ENCODE results near the gene CSGALNACT2. TPM values are rescaled to one million over a fixed set of nuclear protein-coding genes. Genes with fewer than 3 reads are reported as not detected.

Gene CSGALNACT2
- total RNA-seq, 2 experiments from 2014 or later: 25.6 to 27.1 TPM

- no peak for DNase-seq
- Mint-ChIP-seq H3K27me3 (ENCODE audit: low read depth) (no peaks in the 10 kb centered on the region), H3K9me3 (no peaks in the 10 kb centered on the region), H3K4me3 (no peak overlapping the region), H3K36me3 (ENCODE audit: low read depth) (no peaks in the 10 kb centered on the region), H3K27ac (no peak overlapping the region), H3K4me1 (ENCODE audit: low read depth) (no peaks in the 10 kb centered on the region)
- intact Hi-C loops (cut with micrococcal nuclease): no loop called here
- CTCF ChIA-PET: no interaction called here
Observed at GRCh38 chr10:43114088-43114742, 24.0 kb upstream of the CSGALNACT2 start.

DNA sequence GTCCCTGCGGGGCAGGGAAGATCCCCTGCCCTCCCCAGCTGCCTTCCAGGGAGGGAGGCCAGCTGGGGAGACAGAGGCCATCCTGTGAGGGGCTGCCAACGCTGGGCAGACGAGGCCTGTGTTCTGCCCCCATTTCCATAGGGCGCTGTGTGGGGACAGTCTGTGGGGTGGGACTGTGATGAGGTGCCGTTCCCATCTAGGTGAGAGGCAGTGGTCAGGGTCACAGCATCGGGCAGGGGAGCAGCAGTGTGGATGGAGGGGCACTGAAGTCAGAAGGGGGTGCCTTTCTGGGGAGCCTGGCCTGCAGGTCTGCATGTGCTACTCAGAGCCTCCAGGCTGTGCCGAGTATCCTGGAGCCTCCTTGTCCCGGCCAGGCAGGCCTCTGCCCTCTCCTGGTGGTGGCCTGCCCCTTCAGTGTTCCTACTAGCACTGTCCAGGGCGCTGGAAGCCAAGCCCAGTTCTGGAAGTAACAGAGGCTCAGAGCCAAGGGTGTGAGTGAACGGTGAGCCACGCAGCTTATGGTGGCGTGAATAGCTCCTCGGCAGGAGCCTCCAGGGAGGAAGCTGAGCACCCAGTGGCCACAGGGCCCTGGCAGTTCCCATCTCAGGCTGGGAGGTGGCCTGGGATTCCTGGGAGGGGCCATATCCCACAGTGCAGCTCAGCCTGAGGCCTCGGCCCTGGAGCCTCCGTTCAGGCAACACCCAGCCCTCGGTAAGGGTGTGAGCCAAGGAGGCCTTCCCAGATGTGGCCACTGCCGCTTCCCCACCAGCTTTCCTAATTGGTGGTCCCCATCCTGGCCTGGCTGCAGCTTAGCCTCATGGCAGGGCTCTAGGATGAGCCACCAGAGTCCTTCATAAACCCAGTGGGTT, 23.3 kb upstream of the CSGALNACT2 start:
- CTCF ChIA-PET: no interaction called here
- no peaks in the 10 kb centered on the region for H3K9me3 Mint-ChIP-seq
- no peaks in the 10 kb centered on the region for H3K4me1 Mint-ChIP-seq (ENCODE audit: low read depth)
- no peaks in the 10 kb centered on the region for H3K36me3 Mint-ChIP-seq (ENCODE audit: low read depth)
- H3K4me3 Mint-ChIP-seq: no peak overlapping the region
- no peak for DNase-seq
- no peak overlapping the region for H3K27ac Mint-ChIP-seq
- intact Hi-C loops (cut with micrococcal nuclease): no loop called here
- no peaks in the 10 kb centered on the region for H3K27me3 Mint-ChIP-seq (ENCODE audit: low read depth)

DNA sequence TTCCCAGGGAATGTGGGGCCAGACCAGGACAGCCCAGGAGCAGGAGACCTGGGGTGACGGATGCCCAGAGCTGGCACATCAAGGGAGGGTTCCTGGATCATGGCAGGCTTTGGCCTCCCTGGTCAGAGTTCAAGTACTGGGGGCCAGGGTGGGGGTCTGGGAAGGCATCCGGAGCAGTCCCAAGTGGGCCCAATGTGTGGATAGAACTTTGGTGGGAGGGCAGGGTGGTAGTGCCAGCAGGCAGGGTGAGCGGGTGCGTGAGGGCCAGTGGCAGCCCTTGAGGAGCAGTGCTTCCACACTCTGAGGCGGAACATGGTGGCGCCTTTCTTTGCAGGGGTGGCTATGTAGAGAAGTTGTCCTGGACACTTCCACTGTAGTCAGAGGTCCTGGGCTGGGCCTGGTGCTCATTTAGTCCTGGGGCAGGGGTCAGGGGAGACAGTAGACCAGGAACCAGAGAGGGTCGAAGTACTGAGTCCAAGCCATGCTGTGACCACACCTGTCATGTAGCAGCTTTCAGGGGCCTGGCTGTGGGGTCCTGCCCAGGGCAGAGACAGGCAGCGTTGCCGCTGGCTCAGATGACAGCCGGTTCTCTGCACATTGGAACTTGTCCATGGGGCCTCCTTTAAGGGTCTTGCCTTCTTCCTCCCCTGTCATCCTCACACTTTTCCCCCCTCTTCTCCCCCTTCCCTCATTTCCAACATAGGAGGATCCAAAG, 22.2 kb upstream of the CSGALNACT2 start:
- H3K27ac Mint-ChIP-seq: no peak overlapping the region
- no peaks in the 10 kb centered on the region for H3K27me3 Mint-ChIP-seq (ENCODE audit: low read depth)
- peaks cover 8% of the 10 kb centered on the region for H3K4me1 Mint-ChIP-seq (ENCODE audit: low read depth)
- no peaks in the 10 kb centered on the region for H3K36me3 Mint-ChIP-seq (ENCODE audit: low read depth)
- H3K4me3 Mint-ChIP-seq: no peak overlapping the region
- intact Hi-C loops (cut with micrococcal nuclease): no loop called here
- CTCF ChIA-PET: no interaction called here
- DNase-seq: no peak
- H3K9me3 Mint-ChIP-seq: no peaks in the 10 kb centered on the region

DNA sequence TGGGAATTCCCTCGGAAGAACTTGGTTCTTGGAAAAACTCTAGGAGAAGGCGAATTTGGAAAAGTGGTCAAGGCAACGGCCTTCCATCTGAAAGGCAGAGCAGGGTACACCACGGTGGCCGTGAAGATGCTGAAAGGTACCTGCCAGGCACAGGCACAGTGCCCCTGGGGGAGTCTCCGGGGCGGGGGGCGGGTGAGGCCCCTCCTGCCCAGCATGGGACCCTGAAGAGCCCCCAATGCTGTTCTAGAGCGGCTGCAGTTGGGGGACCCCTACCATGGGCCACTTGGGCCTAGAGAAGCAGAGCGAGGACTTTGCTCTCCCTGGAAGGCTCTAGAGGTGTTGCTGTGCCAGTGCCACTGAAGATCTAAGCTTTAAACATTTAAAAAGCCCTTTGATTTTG, 21.6 kb upstream of the CSGALNACT2 start:
- CTCF ChIA-PET: no interaction called here
- no peaks in the 10 kb centered on the region for H3K36me3 Mint-ChIP-seq (ENCODE audit: low read depth)
- intact Hi-C loops (cut with micrococcal nuclease): no loop called here
- H3K4me1 Mint-ChIP-seq (ENCODE audit: low read depth): peaks cover 14% of the 10 kb centered on the region
- no peaks in the 10 kb centered on the region for H3K27me3 Mint-ChIP-seq (ENCODE audit: low read depth)
- no peak for DNase-seq
- no peaks in the 10 kb centered on the region for H3K9me3 Mint-ChIP-seq
- no peak overlapping the region for H3K27ac Mint-ChIP-seq
- H3K4me3 Mint-ChIP-seq: no peak overlapping the region

DNA sequence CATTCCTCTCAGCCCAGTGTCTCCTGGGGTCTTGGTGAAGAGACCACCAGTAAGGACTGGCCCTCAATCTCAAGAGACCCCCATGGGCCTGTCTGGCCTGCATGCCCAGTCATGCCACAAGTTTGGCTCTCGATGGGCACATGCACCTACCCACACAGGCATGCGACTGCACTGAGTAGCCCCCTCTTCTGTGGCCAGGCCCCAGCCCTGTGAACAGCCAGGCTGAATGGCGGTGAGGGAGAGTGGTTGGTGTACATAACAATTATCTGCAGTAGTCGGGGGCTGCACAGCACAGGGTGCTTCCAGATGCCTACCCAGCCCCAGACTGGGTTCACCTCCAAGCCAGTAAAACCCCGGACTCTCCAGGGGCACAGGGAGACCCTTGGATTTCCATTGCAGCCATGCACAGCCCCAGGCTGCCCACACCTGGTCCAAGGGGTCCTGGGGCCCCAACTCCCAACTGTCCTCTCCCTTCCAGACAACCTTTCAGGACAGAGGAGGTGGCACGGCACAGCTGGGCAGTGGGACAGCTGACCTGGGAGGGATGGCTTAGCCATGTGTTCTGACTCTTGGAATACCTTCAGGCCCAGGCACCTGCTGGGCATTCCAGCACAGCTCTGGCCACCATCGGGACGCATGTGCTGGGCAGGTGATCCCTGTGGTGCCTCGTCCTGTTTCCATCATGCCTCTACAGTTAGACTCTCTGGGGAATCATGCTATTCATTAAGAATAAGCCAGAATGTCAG, 21.0 kb upstream of the CSGALNACT2 start:
- H3K4me3 Mint-ChIP-seq: no peak overlapping the region
- CTCF ChIA-PET: no interaction called here
- H3K36me3 Mint-ChIP-seq (ENCODE audit: low read depth): no peaks in the 10 kb centered on the region
- no peak overlapping the region for H3K27ac Mint-ChIP-seq
- no peak for DNase-seq
- peaks cover 16% of the 10 kb centered on the region for H3K4me1 Mint-ChIP-seq (ENCODE audit: low read depth)
- intact Hi-C loops (cut with micrococcal nuclease): no loop called here
- no peaks in the 10 kb centered on the region for H3K27me3 Mint-ChIP-seq (ENCODE audit: low read depth)
- H3K9me3 Mint-ChIP-seq: no peaks in the 10 kb centered on the region

DNA sequence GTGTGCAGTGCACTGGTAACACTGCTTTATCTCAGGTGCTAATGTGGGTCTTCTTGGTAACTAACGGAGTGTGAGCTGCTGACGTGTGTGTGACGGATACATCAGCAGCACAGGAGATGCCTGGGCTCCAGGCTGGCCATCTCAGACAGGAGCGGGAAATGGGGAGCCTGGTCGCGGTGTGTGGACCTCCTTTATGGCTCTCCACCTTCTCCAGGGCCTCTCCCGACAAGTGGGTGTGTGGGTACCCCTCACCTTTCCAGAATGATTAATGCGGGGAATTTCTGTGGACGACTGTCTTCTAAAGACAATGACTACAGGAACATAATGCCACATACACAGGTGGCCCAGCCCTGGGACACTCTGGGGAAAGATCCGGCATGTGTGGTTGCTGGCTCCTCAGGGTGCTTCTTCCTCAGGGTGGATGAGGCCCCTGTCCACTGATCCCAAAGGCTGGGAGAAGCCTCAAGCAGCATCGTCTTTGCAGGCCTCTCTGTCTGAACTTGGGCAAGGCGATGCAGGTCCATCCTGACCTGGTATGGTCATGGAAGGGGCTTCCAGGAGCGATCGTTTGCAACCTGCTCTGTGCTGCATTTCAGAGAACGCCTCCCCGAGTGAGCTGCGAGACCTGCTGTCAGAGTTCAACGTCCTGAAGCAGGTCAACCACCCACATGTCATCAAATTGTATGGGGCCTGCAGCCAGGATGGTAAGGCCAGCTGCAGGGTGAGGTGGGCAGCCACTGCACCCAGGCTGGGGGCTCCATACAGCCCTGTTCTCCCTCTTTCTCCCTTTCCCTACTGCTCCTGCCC, 20.3 kb upstream of the CSGALNACT2 start:
- Mint-ChIP-seq H3K36me3 (ENCODE audit: low read depth) (no peaks in the 10 kb centered on the region), H3K27me3 (ENCODE audit: low read depth) (no peaks in the 10 kb centered on the region), H3K4me3 (no peak overlapping the region), H3K27ac (no peak overlapping the region), H3K4me1 (ENCODE audit: low read depth) (peaks cover 16% of the 10 kb centered on the region), H3K9me3 (no peaks in the 10 kb centered on the region)
- intact Hi-C loops (cut with micrococcal nuclease): no loop called here
- CTCF ChIA-PET: no interaction called here
- no peak for DNase-seq

- Mint-ChIP-seq H3K27me3 (ENCODE audit: low read depth) (no peaks in the 10 kb centered on the region), H3K27ac (no peak overlapping the region), H3K36me3 (ENCODE audit: low read depth) (no peaks in the 10 kb centered on the region), H3K4me1 (ENCODE audit: low read depth) (peaks cover 16% of the 10 kb centered on the region), H3K4me3 (no peak overlapping the region), H3K9me3 (no peaks in the 10 kb centered on the region)
- no peak for DNase-seq
- CTCF ChIA-PET: no interaction called here
- intact Hi-C loops (cut with micrococcal nuclease): no loop called here
Observed at GRCh38 chr10:43118631-43119415, 19.4 kb upstream of the CSGALNACT2 start.

DNA sequence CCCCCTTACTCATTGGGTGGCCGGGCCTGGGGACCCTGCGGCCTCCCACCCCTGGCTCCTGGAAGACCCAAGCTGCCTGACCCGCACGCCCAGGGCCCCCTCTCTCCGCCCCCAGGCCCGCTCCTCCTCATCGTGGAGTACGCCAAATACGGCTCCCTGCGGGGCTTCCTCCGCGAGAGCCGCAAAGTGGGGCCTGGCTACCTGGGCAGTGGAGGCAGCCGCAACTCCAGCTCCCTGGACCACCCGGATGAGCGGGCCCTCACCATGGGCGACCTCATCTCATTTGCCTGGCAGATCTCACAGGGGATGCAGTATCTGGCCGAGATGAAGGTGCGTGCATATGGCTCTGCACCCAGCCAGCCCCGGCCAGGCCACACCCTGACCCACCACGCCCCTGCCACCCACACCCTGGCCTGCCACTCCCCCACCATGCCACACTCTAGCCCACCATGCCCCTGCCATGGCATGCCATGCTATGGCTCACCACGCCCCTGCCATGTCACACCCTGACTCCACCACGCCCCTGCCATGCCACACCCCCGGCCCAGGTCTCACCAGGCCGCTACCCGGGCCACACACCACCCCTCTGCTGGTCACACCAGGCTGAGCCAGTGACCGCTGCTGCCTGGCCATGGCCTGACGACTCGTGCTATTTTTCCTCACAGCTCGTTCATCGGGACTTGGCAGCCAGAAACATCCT, 18.7 kb upstream of the CSGALNACT2 start:
- Mint-ChIP-seq H3K27me3 (ENCODE audit: low read depth) (no peaks in the 10 kb centered on the region), H3K4me1 (ENCODE audit: low read depth) (peaks cover 16% of the 10 kb centered on the region), H3K4me3 (no peak overlapping the region), H3K27ac (no peak overlapping the region), H3K36me3 (ENCODE audit: low read depth) (no peaks in the 10 kb centered on the region), H3K9me3 (no peaks in the 10 kb centered on the region)
- no peak for DNase-seq
- CTCF ChIA-PET: interaction anchor here (1.2 kb wide), 1 partner anchor 19 kb away, joined by 4 read pairs; the partner anchor contains the start of gene CSGALNACT2
- intact Hi-C loops (cut with micrococcal nuclease): loop anchor here (2.0 kb wide), 3 partner anchors 85 to 319 kb away; no protein-coding TSS in a partner anchor

DNA sequence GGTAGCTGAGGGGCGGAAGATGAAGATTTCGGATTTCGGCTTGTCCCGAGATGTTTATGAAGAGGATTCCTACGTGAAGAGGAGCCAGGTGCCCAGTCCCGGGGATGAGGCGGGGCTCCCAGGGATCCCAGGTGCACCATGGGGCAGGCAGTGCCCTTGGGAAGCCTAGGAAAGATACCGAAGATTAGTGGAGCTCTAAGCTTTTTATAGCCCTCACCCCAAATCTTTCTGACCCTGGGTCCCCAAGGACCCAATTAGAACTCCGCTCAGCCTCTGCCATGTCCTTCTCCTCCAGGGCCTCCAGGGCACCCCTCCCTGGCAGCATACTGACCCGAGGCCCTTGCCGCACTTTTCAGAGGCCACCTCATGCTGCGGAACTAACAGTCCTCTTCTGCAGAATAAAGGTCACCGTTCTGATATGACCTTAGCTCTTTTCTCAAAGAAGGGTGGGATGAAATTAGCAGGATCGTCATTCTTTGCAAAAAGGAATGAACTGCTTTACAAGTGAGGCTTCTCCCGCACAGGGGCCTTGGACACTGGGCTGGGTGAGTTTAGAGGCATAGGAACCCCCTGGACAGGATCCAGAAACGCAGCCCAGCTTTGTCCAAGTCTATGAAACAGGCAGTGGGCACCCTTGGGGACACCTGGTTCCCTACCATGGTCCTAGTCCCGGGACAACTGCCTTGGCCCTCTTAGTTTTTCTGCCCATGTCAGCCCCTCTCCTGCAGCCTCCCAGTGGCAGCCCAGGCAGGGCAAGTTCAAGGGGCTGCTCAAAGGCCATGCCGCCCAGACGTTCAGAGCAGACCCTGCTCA, 17.9 kb upstream of the CSGALNACT2 start:
- peaks cover 16% of the 10 kb centered on the region for H3K4me1 Mint-ChIP-seq (ENCODE audit: low read depth)
- no peaks in the 10 kb centered on the region for H3K27me3 Mint-ChIP-seq (ENCODE audit: low read depth)
- intact Hi-C loops (cut with micrococcal nuclease): loop anchor here (2.0 kb wide), 3 partner anchors 84 to 320 kb away; no protein-coding TSS in a partner anchor
- H3K9me3 Mint-ChIP-seq: no peaks in the 10 kb centered on the region
- H3K27ac Mint-ChIP-seq: peak overlapping the region; percentile 77
- no peak for DNase-seq
- H3K4me3 Mint-ChIP-seq: no peak overlapping the region
- CTCF ChIA-PET: interaction anchor here (1.0 to 2.1 kb wide), 5 partner anchors 12 to 83 kb away, joined by 3 to 9 read pairs (median 4); partner anchors contain the start of gene CSGALNACT2
- H3K36me3 Mint-ChIP-seq (ENCODE audit: low read depth): no peaks in the 10 kb centered on the region

GRCh38 chr10:43120929-43121314, 17.3 kb upstream of the CSGALNACT2 start:
- Mint-ChIP-seq H3K4me3 (no peak overlapping the region), H3K27ac (peak overlapping the region; percentile 77), H3K4me1 (ENCODE audit: low read depth) (peaks cover 16% of the 10 kb centered on the region), H3K27me3 (ENCODE audit: low read depth) (no peaks in the 10 kb centered on the region), H3K36me3 (ENCODE audit: low read depth) (no peaks in the 10 kb centered on the region), H3K9me3 (no peaks in the 10 kb centered on the region)
- intact Hi-C loops (cut with micrococcal nuclease): loop anchor here (1.0 to 2.0 kb wide), 7 partner anchors 8 to 483 kb away; partner anchors contain the start of gene ZNF33B
- DNase-seq: peak; percentile 91
- CTCF ChIA-PET: interaction anchor here (1.0 to 2.1 kb wide), 5 partner anchors 11 to 83 kb away, joined by 3 to 9 read pairs (median 4); partner anchors contain the start of gene CSGALNACT2

Data from activated naive CD4-positive, alpha-beta T cell treated with anti-CD3 and anti-CD28 coated beads for 36 hours (primary cell).